MM.1S (cell line): Measurements from ENCODE around the gene ARHGEF12.

Experiments used
- CTCF ChIP-seq: fragments of 300-600 bp; sonication (generic); IDR thresholded peaks from 2 replicates; pipeline ENCODE4 v1.5.1; 2016; ENCODE audit warnings: antibody characterized with exemption, low read length, mixed read lengths
- EZH2 ChIP-seq: fragments of 300-600 bp; sonication (generic); optimal IDR thresholded peaks from 2 replicates; pipeline ENCODE3; 2017; ENCODE audit warnings: low read depth, mild to moderate bottlenecking, antibody characterized with exemption, low read length, mixed read lengths
- EZH2phosphoT487 ChIP-seq: fragments of 300-600 bp; sonication (generic); IDR thresholded peaks from 2 replicates; pipeline ENCODE4 v1.6.1; 2018; ENCODE audit warnings: antibody characterized with exemption, low read length

GRCh38 chr11:120526241-120526640, 190.0 kb downstream of the ARHGEF12 start:
- no peak for TF ChIP-seq CTCF
- no peak for TF ChIP-seq EZH2phosphoT487
- TF ChIP-seq EZH2: no peak
